Mononuclear cell (primary cell): ENCODE data around the gene CHRNG. TPM values are rescaled to one million over a fixed set of nuclear protein-coding genes. Genes with fewer than 3 reads are reported as not detected.

ENCODE experiments used
- H3K27me3 ChIP-seq: 2 replicates; pipeline ENCODE4 v1.6.0; 2011; ENCODE audit warnings: low read length, control low read depth; ENCODE audit not compliant: insufficient read depth
- H3K4me1 ChIP-seq: 2 replicates; pipeline ENCODE4 v1.5.1; 2011; ENCODE audit warnings: mild to moderate bottlenecking, low read length, control low read depth; ENCODE audit not compliant: insufficient read depth
- H3K4me3 ChIP-seq: 2 replicates; pipeline ENCODE4 v1.5.1; 2011; ENCODE audit warnings: mild to moderate bottlenecking, low read length, moderate library complexity
- H3K9me3 ChIP-seq: 2 replicates; pipeline ENCODE4 v1.5.1; 2011; ENCODE audit warnings: low read depth, mild to moderate bottlenecking, control low read depth, low read length
- total RNA-seq: library from RNA; depleted of rRNA; stranded (reverse); fragments of >200 nt; gene quantifications from one replicate; pipeline ENCODE4 v1.2.3, GENCODE V29; 2012

CHRNG gene
- total RNA-seq, 1 donor: not detected

- H3K4me3 ChIP-seq: no peak overlapping the region
- H3K27me3 ChIP-seq: no peaks in the 10 kb centered on the region
- H3K4me1 ChIP-seq: peaks cover 6% of the 10 kb centered on the region
- no peaks in the 10 kb centered on the region for H3K9me3 ChIP-seq
Measured at GRCh38 chr2:232588680-232589585, 49.4 kb downstream of the CHRNG start.

- no peaks in the 10 kb centered on the region for H3K4me1 ChIP-seq
- no peaks in the 10 kb centered on the region for H3K9me3 ChIP-seq
- no peaks in the 10 kb centered on the region for H3K27me3 ChIP-seq
- H3K4me3 ChIP-seq: no peak overlapping the region
Measured at GRCh38 chr2:232592772-232593395, 53.4 kb downstream of the CHRNG start.

- H3K4me1 ChIP-seq: no peaks in the 10 kb centered on the region
- no peaks in the 10 kb centered on the region for H3K9me3 ChIP-seq
- no peaks in the 10 kb centered on the region for H3K27me3 ChIP-seq
- H3K4me3 ChIP-seq: no peak overlapping the region
Measured at GRCh38 chr2:232593982-232594381, 54.5 kb downstream of the CHRNG start.

Other genes starting within 250 kb of the CHRNG start
- not detected for gene ALPP, start 160.9 kb upstream of the CHRNG start, total RNA-seq
- gene ALPG, start 132.8 kb upstream of the CHRNG start, total RNA-seq: not detected
- not detected for gene ALPI, start 83.5 kb upstream of the CHRNG start, total RNA-seq
- not detected for gene ECEL1, start 51.9 kb upstream of the CHRNG start, total RNA-seq
- not detected for gene PRSS56, start 19.3 kb upstream of the CHRNG start, total RNA-seq
- gene CHRND, start 13.5 kb upstream of the CHRNG start, total RNA-seq: not detected
- 23.7 TPM for gene TIGD1, start 10.9 kb downstream of the CHRNG start, total RNA-seq
- 50.1 TPM for gene EIF4E2, start 11.0 kb downstream of the CHRNG start, total RNA-seq
- 0.42 TPM for gene EFHD1, start 93.9 kb downstream of the CHRNG start, total RNA-seq
- 59.7 TPM for gene GIGYF2, start 157.6 kb downstream of the CHRNG start, total RNA-seq
- not detected for gene KCNJ13, start 236.9 kb downstream of the CHRNG start, total RNA-seq